ENCODE results near the gene ZNF730. TPM values are rescaled to one million over a fixed set of nuclear protein-coding genes. Genes with fewer than 3 reads are reported as not detected.

The ZNF730 gene
- total and polyA plus RNA-seq, 8 donors = 0.15 to 1.7 TPM; not detected in 6

Other genes with a start within 250 kb of the ZNF730 start
- 1 to 10 TPM in 1 of 5 donors, under 1 TPM in 2, not detected in 2; 0.18 to 3.0 (median 0.89) TPM for gene ZNF728, start 113.8 kb upstream of the ZNF730 start, total RNA-seq
- not detected for gene ZNF728, start 113.8 kb upstream of the ZNF730 start, polyA plus RNA-seq
- 10 to 100 TPM in 1 of 5 donors, 1 to 10 TPM in 3, under 1 TPM in 1; 0.45 to 10.7 (median 3.9) TPM for gene ZNF724, start 133.4 kb downstream of the ZNF730 start, total RNA-seq
- gene ZNF724, start 133.4 kb downstream of the ZNF730 start, polyA plus RNA-seq = under 1 TPM in 1 of 3 donors, not detected in 2; 0.15 TPM

All from stomach (tissue), 8 donors.